ENCODE data around the gene PSMA6.
"Not testable (repeated sequence)": the region's sequence is repeated elsewhere in the genome, so short reads cannot be mapped to it uniquely, and the experiment has no call there.

Gene PSMA6

DNA sequence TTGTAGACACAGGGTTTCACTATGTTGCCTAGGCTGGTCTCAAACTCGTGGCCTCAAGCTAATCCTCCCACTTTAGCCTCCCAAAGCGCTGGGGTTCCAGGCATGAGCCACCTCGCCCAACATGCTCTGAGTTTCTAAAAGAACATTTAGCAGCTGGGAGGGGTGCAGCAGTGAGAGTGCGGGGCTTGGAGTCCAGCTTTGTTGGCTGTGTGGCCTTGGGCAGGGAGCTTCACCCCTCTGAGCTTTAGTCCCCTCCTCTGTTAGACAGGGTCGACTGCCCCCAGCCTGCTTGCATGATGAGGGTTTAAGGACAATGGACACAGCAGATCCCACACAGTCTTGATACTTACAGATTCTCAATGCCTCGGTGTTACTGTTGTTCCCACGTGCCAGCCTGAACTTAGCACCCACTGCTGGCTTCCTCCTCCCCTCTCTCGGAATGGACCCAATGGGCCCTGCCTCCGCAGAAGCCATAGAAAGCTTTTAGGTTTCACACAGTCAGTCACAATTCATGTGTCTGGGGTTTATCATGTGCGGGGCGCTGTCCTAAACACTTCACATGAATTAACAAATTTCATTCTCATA lies 54.6 kb downstream of the PSMA6 start:
- peak; percentile 59 for DNase-seq

DNA sequence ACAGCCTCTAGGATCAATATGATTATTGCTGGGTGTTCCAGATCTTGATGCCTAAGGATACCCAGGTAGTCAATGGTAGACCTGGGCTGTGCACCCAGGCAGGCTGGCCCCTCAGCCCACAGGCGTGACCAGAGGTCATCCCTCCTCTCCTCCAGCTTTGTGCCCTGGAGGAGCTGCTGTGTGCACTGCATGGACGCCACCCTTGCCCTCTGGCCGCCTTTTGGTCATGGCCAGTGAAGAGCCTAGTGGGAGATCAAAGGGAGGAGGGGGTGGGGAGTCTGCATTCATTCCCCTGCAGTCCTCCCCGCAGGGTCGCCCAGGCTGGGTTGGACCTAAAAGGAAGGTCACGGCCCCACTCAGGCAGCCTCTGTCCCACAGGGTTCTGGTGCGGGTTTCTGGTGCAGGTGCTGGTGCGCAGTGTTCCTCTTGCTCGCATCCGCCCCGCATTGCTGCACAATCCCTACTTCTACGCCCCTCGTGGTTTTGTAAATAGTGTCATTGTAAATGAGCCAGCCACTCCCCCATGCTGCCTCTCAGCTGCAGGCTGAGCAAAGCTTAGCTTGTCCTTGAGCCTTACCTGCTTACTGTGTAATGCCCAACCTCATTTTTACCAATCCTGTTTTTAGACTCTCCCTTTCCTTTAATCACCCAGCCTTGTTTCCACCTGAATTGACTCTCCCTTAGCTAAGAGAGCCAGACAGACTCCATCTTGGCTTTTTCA lies 55.3 kb downstream of the PSMA6 start:
- DNase-seq, result peak; percentile 59

DNA sequence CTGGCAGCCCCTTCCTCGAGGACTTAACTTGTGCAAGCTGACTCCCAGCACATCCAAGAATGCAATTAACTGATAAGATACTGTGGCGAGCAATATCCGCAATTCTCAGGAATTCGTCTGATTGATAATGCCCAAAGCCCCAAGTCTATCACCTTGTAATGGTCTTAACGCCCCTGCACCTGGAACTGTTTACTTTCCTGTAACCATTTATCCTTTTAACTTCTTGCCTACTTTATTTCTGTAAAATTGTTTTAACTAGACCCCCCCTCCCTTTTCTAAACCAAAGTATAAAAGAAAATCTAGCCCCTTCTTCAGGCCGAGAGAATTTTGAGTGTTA lies 55.8 kb downstream of the PSMA6 start:
- not testable (repeated sequence) for DNase-seq

DNA sequence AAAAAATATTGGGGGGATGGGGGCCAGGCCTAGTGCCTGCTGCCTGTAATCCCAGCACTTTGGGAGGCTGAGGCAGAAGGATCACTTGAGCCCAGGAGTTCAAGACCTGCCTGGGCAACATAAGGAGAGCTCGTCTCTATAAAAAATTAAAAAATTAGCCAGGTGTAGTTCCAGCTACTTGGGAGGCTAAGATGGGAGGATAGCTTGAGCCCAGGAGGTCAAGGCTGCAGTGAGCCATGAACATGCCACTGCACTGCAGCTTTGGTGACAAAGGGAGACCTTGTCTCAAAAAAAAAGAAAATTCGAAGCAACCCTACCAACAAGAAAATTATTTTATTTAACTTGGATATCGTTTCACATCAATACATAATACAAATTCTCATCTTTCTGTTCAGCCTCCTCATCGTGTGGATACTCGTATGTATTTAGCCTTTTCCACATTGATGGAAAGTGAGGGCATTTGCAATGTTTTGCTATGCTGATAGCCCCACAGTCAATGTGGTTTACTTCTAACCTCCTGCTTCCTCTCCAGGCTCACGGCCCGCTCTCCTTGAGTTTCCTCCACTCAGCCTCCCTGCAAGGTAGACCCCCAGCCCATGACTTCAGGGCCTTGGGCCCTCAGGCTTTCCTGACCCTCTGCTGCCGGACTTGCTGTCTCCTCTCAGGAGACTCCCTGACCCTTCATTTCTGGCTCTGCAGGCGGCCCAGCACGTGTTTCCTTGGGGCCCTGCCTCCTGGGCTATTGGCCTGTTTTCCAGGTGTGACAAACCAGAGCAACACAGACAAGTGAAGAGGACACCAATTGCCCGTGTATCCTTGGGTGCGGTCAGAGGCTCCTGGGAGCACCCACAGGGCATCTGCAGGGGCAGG lies 57.5 kb downstream of the PSMA6 start:
- DNase-seq, result no peak

DNA sequence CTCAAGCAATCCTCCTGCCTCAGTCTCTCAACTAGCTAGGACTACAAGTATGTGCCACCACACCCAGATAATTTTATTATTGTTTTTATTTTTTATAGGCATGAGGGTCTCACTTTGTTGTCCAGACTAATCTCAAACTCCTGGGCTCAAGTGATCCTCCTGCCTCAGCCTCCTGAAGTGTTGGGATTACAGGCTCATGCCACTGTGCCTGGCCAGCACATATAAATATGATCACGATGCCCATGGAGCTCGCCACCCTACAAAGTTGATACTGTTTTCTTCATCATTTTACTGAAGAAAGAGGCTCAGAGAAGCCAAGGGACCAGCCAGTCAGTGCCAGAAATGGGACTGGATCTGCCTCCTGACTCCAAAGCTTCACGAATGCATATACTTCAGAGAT lies 59.3 kb downstream of the PSMA6 start:
- DNase-seq, result no peak

DNA sequence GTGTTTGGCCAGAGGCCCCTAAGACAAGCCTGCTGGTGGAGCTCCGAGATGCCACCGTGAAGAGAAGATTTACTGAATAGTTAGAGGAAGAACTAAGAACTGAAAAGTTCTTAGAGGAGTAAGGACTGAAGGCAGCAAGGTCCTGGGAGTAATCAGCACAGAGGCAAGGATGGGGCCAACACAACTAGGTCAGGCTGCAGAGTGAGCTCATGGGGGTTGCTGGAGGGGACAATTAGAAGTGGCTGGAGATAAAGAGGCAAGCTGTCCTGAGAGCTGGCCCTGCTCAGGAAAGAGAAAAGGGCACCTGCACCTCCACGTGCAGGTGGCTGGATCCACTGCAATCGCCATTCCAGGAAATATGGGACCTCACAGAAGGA lies 59.7 kb downstream of the PSMA6 start:
- no peak for DNase-seq

DNA sequence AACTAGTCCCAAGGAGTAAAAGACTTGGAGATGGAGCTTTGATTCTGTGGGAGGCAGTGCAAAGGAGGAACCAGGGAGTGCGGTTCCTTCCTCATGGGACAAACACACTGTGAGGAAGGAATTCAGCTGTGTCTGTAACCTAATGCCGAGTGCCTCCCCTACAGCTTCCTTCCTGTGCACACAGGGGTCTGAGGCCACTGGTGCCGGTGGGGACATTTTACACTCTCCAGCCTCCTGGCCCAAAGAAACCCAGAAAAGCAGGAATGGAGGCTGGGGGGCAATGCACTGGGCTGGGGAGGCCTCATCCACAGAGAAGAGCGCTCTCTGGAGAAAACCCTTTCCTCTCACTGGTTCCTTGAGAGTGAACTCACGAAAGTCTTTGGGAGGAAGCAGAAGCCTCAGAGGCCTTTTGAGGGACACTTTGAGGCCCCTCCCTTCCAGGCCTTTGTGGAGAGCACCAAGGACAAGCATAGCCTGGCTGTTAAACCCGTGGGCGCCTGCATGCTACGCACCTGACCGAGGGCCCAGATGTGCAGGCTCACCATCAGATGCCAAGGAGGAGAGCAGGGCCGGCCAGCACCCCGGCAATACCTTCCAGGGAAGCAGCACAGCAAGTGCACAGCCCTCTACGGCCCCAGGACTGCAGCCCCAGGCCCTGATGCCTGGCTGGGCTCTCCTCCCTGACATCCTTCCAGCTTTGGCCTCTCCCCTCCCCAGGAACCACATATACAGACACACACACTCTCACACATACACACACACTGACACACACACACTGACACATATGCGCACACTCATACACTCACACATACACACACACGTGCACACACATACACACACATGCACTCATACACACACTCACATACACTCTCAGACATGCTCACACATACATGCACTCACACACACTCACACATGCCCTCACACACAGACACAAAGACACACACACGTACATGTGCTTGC lies 60.4 kb downstream of the PSMA6 start:
- DNase-seq, result no peak

DNA sequence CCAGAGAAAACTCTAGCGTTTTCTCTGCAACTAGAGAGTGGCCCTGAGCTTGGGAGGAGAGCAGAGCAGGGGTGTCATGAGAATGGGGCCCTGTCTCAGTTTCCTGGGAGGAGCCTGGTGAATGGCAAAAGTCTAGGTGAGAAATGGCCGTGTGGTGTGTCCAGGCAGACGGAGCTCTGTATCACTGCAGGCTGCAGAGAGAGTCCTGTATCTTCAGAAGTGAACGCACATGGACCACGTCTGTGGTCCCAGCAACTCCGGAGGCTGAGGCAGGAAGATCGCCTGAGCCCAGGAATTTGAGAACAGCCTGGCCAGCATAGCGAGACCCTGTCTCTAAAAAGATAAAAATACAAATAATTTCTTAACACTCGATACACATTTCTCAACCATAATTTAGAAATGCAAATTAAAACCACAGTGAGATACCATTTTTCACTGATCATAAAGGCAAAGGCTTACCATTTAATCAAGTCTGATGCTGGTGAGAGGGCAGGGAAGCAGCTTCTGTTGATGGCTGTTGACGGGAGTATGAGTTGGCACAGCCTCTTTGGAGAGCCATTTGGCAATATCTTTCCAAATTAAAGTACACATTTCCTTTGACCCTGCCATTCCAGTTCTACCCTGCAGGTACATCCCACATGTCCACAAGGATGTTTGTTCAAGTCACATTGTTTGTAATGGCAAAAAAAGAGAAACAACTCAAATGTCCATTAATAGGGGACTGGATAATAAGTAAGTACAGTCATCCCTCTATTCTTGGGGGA lies 61.4 kb downstream of the PSMA6 start:
- DNase-seq, result no peak

DNA sequence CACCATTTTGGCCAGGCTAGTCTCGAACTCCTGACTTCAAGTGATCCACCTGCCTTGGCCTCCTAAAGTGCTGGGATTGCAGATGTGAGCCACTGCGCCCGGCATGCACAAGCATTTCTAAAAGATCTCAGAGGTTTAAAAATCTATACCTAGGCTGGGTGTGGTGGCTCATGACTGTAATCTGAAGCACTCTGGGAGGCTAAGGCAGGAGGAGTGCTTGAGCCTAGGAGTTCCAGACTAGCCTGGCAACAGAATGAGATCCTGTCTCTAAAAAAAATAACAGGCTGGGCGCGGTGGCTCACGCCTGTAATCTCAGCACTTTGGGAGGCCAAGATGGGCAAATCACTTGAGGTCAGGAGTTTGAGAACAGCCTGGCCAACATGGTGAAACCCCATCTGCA lies 63.1 kb downstream of the PSMA6 start:
- not testable (repeated sequence) for DNase-seq

DNA sequence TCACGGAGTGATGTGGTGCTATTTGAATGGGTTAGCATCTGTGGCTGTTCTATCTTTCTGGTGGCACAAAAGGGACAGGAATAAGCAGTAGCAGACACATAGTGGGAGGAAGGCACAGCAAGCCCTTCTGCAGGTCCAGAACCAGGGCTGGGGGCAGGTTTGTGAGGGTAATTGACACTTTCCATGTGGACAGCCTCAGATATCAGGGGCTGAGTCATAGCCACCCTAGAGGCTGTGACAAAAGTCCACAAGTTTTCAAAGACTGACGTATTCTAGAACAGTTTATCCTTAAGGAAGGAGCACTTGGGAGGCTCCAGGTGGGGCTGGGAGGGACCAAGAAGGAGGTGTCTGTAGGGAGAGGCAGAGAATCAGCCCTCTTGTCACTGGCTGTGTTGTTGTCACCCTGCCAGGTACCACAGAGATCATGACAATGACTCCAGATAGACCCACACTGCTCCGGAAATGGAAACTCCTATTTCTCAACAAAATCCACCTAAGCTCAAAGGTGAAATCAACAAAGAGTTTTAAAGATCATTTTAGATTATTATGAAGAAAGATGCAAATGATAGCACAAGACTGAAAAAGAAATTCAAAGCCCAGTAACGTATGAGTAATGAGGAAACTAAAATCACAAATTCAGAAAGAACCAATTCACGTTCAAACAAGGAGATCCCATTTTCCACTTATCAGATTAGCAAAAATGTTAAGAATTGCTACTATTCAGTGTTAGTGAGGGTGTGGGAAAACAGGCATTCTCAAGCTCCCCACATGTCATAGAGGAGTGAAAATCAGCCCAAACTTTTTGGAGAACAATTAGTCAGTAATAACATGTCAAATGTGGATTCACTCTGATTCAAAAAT lies 64.0 kb downstream of the PSMA6 start:
- DNase-seq, result peak; percentile 73

DNA sequence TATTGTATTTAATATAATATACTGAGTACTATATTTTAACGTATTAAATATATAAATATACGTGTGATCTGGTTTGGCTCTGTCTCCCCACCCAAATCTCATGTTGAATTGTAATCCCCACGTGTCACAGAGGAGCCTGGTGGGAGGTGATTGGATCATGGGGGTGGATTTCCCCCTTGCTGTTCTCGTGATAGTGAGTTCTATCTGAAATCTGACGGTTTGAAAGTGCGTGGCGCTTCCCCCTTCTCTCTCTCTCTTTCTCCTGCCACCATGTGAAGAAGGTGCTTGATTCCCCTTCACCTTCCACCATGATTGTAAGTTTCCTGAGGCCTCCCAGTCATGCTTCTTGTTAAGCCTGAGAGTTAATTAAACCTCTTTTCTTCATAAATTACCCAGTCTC lies 67.5 kb downstream of the PSMA6 start:
- not testable (repeated sequence) for DNase-seq

DNA sequence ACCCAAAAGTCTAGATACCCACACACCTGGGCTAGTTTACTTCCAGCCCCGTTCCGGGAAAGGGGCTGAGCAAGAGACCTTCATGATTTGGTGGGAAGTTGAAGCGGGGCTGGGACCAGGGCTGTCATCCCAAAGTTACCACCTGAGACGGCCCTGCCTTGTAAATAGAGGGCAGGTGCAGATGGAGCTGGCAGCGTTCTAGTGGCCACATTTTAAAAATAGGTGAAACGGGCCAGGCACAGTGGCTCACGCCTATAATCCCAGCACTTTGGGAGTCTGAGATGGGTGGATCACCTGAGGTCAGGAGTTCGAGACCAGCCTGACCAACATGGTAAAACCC lies 68.9 kb downstream of the PSMA6 start:
- no peak for DNase-seq

DNA sequence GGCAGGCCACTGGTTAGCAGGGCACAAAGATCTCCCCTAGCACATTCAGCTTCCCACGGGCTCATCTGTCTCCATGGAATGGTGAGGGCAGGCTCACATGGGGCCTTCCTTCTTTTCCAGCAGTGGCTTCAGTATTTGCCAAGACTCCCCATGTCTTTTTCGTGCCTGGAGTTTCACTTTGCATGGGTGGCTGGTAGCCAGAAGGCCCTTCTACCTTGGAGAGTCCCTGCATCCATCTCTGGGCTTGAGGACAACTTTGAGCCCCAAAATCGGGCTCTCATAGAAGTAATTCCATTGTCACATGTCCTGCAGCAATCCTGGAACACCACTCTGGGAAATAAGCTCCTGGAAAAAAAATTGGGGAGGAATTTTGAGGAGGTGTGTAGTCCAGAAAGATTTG lies 70.3 kb downstream of the PSMA6 start:
- DNase-seq, result no peak

DNA sequence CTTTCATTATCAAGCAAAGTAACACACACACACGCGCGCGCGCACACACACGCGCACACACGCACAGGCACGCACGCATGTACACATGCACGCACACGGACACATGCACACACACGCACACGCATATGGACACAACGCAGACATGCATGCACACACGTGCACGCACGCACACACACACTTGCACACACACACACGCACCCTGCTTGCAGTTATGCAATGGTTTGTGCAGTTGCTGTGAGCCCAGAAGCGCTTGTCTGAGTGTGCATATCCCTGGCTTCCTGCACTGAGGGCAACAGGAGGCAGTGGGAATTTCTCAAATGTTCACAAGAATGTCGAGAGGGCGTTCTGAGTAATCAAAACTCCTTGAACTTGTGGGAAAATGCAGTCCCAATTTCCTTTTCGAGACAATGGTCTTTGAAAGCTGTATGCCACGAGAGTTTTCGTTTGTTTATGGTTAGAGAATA lies 70.8 kb downstream of the PSMA6 start:
- no peak for DNase-seq

DNA sequence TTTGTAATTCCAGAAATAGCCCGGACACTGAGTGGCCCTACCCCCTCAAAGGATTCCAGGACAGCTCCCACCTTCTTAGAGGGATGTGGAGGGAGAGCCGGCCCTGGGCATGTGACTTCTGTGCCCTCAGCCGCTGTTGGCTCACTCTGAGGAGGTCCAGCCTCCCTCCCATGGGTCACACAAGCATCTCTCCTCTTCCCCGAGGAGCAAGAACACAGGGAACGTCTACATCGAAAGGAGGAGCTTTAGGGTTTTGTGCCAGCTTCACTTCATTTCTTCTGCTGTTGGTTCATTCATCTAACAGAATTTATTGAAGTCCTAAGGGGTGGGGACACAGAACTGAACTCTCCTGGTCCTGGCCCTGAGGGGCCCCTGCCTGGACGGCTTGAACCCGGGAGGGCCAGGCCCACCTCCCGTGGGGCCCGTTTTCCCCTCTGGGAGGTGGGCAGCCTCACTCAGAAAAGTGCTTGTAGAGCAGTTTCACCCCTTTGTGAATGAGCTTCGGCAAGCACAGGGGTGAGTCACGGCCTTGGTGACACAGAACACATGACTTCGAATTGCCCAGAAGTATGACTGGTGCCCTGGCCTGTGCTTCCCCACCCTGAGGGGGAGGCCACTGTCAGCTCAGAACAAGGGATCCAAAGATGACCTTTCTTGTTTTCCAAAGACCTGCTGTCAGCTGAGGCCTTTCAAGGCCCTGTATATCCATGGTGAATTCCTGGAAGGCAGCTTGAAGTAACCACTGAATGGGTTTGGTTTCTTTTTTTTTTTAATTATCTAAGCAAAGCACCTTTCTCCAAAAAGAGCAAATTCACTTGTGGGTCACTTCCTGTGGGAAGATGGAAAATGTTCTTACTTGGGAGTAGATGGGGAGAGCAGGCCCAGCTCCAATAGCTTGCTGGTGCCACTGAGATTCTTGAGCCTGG lies 73.2 kb downstream of the PSMA6 start:
- peak; percentile 90 for DNase-seq

DNA sequence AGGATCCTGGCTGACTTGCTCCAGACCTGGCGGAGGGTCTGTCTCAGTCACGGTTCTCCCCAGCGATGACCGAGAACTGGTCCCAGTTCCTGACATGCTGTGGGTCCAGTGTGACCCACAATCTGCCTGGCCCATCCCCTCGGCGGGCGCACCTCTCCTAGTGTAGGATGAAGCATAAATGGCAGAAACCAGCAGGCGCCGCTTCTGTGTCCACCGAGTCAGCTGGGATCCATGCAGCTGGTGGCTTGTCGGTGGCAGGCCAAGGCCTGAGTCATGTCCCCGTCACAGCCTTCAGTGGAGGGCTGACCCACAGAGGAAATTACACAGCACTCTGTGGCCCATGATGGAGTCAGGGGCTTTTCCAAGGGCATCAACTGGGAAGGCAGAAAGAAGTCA lies 73.9 kb downstream of the PSMA6 start:
- DNase-seq, result peak; percentile 74

DNA sequence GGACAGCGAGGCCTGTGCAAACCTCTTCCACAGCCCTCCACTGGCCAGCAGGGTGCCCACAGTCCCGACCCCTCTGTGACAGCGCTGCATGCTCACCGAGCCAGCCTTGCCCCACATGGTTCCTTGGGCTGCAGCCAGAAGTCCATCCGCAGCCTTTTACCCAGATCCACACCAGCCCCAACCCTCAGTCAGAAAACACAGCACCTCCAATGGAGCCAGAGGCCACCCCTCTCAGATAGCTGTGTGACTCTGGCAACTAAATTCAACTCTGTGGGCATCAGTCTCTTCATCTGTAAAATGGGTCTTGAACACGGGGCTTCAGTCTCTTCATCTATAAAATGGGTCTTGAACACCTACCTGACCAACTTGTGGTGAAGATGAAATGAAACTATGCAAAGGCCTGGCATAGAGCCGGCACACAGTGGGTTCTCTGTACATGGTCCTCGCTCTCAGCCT lies 74.4 kb downstream of the PSMA6 start:
- no peak for DNase-seq

DNA sequence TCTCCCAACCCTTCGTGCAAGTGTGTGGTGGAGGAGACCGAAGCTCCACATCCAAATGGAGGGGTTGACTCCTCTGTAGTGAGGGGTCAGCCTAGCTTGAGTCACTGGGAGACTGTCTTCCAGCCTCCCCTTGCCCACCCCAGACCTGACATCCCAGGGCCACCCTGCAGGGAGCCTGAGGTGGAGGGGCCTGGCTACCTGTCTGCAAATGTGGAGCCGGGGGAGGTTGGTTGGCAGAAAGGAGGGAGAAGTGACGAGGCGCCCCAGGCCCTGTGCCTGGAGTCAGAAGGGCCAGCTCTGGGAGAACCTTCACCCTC lies 74.8 kb downstream of the PSMA6 start:
- no peak for DNase-seq

Data from activated effector memory CD4-positive, alpha-beta T cell treated with anti-CD3 and anti-CD28 coated beads, Interleukin-2, amount 50 U/mL, for 16 hours (primary cell).